HG02571 (cell line): ENCODE data around the gene FABP7.

ENCODE experiments used
- ATAC-seq: cut with Tn5 transposase; IDR thresholded peaks from one replicate; pipeline ENCODE4 v1.9.1; 2021; ENCODE audit warnings: mild to moderate bottlenecking, moderate library complexity; ENCODE audit not compliant: unreplicated experiment

FABP7 gene

DNA sequence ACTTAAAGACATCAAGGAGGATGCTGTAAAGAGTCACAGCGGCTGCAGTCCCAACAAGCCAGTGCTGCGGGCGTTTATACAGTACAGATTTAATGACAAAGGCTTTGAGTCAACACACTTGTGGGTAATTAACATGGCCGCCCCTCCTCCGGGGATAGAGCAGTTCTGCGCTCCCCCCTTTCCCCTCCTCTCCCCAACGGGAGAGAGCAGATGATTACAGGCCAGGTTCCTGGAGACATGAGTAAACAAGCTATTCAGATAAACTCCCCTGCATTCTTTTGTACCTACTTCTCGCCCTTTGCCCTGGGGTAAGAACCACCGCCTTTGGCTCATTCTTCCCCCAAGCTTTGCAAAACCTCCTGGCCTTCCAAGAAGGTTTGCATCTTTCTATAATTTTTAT is 23.6 kb upstream of the FABP7 start:
- no peak for ATAC-seq

DNA sequence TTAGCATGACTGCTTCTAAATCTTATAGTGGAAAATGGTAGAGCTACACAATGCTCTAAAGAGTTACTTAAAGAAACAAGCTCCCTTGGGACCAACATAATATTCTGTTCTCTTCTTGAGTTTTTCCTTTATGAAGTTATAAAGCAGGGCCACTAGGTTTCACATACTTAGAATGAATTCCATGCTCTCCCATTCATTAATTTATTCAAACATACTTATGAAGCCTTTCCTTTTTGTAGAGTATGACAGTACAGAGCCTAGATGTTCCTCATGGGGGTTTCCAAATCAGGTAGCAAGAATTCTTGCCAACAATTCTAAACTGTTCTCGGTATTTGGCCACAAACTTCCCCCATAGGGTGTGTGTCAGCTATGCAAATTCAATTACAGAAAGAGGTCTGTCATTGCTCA is 20.6 kb upstream of the FABP7 start:
- peak; percentile 96 for ATAC-seq

DNA sequence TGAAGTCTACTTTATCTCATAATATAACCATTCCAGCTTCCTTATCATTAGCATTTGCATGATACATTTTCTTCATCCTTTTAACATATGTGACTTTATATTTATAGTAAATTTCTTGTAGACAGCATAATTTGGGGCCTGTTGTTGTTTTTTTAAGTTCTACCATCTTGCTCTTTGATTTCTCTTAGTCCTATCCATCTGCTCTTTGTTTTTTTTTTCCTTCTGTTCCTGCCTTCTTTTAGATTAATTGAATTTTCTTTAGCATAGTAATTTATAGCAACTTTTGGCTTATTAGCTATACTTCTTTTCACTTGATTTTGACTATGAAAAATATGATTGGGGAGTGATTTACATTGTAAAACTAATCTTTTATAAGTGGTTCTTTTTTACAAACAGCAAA is 19.2 kb upstream of the FABP7 start:
- ATAC-seq, result no peak

- ATAC-seq, result no peak
These were observed 13.3 kb upstream of the FABP7 start for GRCh38 chr6:122766256-122766655.

DNA sequence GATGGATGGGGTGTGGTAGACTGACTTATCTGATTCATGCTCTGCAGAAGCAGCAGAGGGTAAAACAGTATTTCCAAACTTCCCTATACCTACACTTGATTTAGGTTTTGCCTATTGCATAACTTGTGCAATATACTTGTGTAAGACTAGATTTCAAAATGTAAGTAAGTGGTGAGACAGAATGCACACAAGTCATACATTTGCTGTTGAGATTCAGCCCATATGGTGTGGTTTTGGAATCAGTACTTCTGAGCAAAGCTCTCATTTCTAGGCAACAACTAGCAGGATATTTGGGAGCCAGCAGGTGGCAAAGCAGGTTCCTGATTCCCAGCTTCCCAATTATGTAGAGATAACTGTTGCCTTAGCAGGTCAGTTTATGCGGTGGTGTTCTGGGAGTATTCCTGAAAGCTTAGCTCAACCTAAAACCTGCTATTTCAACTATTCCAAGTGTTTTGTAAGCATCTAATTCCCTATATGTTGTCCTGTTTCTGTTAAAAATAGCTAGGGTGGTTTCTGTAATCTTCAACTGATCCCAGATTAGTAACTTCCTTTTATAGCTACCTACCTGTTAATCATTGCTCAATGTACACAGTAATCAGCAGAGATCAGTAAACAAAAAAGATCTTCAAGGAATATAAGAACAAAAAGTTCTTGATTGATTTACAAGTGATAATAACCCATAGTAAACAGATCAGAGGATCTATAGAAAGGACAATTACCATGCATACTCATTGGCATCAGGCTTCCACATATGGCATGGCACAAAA is 8.5 kb upstream of the FABP7 start:
- ATAC-seq, result no peak

DNA sequence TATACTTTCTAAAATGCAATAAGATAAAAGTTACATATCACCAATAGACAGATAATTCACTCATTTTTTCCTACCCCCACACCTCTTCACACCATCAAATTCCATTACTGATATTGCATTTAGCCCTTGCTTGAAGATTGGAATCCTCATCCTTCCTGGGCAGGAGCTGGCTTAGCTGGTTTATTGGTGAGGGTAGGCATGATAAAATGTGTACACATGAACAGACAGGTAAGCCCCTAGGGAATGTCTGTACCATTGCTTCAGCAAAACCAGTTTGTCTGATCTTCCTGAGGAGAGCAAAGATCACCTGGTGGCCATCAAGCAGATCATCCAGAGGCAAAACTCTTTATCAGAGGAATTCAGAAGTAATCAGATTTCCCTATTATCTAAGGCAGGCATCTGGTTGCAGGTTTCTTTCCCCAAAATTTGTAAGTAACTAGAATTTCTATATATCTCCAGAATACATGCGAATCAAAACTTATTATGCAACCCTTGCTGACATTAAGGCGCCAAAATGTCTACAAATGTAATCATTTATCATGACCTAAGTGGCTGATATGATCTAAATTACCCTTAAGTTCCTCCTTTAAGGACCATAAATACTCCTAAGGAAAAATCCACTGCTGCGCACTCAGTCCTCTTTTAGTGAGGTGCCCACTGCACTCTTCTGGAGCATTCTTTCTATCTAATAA is 6.6 kb upstream of the FABP7 start:
- no peak for ATAC-seq

GRCh38 chr6:122775975-122776374 is 3.5 kb upstream of the FABP7 start:
- ATAC-seq, result no peak

GRCh38 chr6:122778302-122778701 is 1.2 kb upstream of the FABP7 start:
- ATAC-seq, result no peak

GRCh38 chr6:122778985-122779661 is 393 bp upstream of the FABP7 start:
- ATAC-seq, result no peak

DNA sequence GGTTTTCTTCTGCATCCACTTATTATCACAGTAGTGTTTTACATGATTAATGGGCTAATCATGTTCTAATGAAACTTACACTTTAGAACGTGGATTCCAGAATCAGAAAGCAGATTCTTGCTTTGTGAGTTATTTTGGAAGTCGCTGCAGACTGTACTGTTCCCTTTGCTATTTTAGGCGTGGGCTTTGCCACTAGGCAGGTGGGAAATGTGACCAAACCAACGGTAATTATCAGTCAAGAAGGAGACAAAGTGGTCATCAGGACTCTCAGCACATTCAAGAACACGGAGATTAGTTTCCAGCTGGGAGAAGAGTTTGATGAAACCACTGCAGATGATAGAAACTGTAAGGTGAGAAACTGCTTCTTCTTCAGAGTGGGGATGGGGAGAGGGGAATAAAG is 598 bp downstream of the FABP7 start:
- no peak for ATAC-seq

- no peak for ATAC-seq
These were observed 2.2 kb downstream of the FABP7 start for GRCh38 chr6:122781716-122782115.

GRCh38 chr6:122783401-122783800 is 3.9 kb downstream of the FABP7 start:
- ATAC-seq, result no peak

- ATAC-seq, result no peak
These were observed 6.4 kb downstream of the FABP7 start for GRCh38 chr6:122785891-122786290.

DNA sequence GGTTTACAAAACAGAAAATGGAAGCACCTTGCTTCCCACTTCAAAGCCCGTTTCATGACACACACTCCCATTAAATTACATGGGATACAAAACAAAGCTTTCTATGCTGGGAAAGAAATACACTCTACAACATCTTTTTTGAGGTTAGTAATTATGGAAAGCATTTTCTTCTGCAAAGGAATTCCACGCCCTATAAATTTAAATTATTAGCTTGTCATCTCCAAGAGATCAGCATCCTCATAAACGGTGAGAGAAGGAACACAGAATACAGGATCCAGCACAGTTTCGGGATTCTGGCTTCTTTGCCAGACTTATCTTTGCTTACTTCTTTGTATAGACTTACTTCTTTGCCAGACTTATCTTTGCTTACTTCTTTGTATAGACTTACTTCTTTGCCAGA is 8.2 kb downstream of the FABP7 start:
- no peak for ATAC-seq

DNA sequence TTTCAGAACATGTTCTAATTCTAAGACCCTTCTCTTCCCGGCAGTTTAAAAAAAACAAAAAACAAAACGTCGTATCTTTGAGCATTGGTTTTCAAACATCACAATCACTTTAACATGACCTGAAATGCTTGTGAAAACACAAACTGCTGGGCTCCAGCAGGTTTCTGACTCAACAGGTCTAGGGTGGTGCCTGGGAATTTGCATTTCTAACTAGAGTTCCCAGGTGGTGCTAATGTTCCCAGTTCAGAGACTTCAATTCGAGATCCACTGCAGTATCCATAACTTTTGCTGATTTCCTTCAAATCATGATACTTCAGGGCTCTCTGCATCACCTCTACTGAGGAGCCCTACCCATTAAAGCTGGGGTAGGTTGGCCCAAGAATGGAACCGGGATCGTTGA is 8.7 kb downstream of the FABP7 start:
- ATAC-seq, result no peak

DNA sequence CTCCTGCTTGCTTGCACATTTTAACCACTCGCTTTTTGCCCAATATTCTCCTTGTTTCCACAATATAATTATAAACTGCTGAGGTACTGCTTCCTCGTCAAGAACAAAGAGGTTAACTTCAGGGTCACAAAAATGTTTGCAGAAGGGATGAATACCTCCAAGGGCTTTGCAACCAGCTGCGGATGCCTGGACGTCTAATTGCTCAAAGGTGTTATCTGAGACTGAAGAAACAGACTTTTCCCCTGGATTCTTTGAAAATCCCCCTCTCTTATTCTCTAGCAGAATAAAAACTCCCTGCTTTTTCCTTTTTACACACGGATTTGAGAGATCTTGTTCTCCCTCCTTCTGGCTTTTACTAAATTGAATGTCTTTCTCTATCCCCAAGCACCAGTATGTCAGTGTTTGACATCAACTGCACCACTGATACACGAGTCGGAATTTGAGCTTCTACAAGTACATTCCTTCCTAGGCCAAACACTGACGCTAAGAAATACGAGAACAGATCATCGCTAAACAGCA is 9.2 kb downstream of the FABP7 start:
- ATAC-seq, result no peak

DNA sequence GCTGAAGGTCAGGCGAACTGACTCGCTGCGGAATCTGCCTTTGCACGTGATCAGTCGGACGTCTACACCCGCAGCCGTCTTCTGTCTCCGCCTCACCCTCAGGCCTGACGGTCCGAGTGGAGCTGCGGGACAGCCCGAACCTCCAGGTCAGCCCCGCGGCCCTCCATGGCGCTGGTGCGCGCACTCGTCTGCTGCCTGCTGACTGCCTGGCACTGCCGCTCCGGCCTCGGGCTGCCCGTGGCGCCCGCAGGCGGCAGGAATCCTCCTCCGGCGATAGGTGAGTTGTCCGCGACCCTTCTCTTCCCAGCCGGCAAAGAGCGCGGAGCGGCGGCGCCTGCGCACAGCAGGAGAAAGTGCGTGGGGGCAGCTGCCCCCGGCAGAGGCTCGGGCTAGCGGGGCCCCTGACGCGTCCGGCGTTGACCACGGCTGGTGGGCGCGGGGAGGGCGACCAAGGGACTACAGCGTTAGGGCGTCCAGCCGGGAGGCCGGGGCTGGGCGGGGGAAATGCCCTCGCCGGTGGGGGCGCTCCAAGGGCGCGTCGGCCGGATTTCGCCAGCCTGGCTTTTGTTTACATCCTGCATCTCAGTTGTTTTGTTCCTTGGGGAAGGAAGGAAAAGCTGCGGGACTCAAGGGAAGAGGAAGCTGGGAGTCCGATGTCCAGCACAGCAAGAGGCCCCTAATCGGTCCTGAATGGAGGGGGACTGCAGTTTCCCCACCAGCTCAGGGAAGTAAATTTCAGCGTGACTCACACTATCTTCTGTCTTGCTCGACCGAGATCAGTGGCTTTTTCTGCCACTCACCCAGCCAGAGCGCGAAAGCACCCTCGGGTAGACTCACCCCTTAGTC is 9.9 kb downstream of the FABP7 start, which contains the start of gene SMPDL3A:
Gene SMPDL3A (plus strand): TSS at position 77 of the 846 bp plus-strand sequence. CDS start 89 bp downstream, at position 166.
- peak; percentile 66 for ATAC-seq

DNA sequence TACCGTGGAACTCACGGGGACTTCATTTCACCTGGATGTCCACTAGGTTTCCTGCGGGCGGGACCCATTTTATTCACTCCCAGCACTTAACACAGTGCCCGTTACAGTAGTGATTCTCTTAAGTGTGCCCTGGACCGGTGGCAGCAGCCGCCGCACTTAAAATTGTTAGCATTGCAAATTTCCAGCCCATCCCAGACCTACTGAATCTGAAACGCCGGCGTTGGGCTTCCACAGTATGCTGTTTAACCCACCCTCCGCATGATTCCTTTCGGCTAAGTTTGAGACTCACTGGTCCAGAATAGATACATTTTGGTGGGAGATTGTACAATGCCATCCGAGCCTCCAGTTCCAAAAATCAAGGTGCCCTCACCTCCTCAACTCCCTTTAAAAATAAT is 10.5 kb downstream of the FABP7 start:
- ATAC-seq, result no peak

DNA sequence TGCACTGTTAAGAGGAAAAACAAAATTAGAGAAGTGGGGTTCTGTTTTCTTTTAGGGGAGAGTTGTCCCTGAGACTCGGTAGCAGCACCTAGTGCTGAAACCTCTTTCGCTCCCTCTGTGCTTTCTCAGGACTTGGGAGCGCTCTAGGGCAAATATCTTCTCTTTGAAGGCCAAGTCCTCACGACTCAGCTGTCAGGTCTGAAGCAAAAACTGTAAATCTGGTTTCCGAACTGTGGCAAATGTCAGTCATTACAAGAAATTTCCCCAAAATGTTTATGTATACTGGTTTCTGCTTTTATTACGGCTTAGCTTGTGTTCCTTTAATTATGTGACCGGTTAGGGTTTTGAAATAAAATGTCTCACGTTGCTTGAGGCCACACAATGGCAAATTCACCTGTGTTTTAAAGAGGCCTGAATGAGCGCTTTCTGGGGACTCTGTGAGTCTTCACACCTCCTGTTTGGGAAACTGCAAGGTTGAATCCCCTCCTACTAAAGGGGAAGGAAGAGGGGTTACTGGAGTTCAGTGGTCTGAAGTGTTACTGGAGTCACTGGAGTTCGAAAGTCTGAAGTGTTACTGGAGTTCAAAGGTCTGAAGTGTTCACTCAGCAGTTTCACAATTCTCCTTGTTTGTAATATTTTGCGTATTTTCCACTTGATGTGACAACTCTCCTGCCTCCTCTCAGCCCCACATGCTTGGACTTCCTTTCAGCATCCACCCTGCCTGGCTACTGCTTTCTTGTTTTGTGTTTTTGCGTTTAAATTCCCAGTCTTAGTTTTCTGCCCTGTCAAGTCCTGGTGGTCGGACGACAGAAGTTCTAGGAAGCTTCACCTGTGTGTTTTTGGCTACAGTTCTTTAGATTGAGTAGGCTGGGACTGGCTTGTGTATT is 11.2 kb downstream of the FABP7 start:
- ATAC-seq, result no peak

DNA sequence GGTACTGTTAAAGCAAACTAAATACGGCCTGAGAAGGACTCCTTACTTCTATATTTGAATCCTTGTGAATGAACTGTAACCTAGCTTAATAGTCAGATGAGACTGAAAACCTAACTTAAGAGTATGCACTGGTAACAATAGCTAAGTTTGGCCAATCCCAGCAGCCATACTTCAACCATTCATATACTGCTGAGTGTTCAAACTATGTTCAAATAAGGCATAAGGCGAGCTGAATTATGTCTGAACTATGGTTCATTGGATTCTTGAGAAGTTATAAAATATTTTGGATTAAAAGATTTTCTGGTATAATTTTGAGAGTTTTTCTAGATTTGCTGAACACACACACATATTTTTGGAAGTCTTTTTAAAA is 11.8 kb downstream of the FABP7 start:
- ATAC-seq, result no peak
